Measurements from ENCODE around the gene WASF2.

GRCh38 chr1:27481994-27482620, 7.9 kb downstream of the WASF2 start:
- no peak for TF ChIP-seq CTCF (IDR thresholded peaks at IDR 0.05)
- TF ChIP-seq ZFX (IDR thresholded peaks at IDR 0.05; ENCODE audit: borderline replicate concordance), result no peak
